ENCODE data around the gene NFIX.

DNA sequence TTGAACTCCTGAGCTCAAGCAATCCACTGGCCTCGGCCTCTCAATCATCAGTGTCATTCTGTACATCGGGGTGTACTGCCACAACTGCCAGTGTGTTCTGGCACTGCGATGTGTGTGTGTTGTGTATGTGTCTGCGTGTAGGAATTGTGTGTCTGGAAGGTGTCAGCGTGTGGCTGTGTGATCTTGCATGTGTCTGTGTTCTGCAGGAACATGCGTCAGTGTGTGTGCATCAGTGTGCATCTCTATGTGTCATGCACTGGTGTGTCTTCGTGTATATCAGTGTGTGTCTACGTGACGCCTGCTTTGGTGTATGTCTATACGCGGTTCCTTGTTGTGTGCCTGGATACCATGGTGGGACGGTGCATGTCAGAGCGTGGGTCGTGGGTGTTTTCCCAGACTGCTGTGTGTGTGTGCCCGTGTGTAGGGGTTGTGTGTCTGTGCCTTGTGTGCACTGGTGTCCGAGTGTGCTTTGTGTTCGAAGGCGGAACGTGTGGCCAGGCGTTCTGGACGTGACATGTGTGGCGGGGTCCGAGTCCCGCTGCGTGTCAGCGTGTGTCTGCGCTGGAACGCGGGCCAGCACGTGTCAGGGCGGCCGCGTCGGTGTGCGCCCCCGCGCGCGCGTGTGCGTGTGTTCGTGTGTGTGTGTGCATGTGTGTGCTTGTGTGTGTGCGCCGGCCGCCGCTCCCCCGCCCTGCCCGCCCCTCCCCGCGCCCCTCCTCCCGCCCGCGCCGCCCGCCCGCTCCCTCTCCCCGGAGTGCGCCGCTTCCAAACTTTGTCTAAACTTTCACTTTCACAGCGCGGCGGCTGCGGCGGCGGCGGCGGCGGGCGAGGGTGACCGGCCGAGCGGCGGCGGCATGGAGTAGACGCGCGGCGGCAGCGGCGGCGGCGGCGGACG, at the start of gene NFIX:
- TF ChIP-seq EP300 (IDR thresholded peaks at IDR 0.05; ENCODE audit: low read depth) = no peak
- TF ChIP-seq, protein P1, sequence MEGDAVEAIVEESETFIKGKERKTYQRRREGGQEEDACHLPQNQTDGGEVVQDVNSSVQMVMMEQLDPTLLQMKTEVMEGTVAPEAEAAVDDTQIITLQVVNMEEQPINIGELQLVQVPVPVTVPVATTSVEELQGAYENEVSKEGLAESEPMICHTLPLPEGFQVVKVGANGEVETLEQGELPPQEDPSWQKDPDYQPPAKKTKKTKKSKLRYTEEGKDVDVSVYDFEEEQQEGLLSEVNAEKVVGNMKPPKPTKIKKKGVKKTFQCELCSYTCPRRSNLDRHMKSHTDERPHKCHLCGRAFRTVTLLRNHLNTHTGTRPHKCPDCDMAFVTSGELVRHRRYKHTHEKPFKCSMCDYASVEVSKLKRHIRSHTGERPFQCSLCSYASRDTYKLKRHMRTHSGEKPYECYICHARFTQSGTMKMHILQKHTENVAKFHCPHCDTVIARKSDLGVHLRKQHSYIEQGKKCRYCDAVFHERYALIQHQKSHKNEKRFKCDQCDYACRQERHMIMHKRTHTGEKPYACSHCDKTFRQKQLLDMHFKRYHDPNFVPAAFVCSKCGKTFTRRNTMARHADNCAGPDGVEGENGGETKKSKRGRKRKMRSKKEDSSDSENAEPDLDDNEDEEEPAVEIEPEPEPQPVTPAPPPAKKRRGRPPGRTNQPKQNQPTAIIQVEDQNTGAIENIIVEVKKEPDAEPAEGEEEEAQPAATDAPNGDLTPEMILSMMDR (IDR thresholded peaks at IDR 0.05) = no peak
- TF ChIP-seq POLR2A (IDR thresholded peaks at IDR 0.05) = no peak
- peak; percentile 15 to 47 (median 25) for TF ChIP-seq POLR2AphosphoS5 (IDR thresholded peaks at IDR 0.05)
